ENCODE data around the gene RBP3.

Gene RBP3

DNA sequence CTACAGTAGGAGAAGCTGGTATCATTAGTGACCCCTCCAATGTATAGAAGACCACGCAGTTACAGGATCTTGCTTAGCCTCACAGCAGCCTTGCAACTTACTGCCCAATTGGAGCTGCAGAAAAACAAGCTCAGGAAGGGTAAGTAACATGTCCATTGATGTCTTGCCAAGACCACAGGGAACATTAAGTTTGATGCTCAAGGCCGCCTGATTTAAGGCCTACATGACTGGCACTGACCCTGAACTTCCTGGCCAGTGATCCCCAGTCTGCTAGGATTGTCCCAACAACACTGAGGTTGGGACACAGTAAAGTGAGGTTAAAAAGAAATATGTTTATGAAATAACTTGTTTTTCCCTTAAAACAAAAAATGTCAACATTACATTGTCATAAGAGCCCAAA is 32.7 kb upstream of the RBP3 start:
- TF ChIP-seq CTCF (IDR thresholded peaks at IDR 0.05), result no peak
- H3K4me2 ChIP-seq (ENCODE audit: low read length), result no peak overlapping the region
- no peaks in the 10 kb centered on the region for H3K27me3 ChIP-seq (ENCODE audit: control insufficient read depth, insufficient read depth, low read length)
- H3K4me3 ChIP-seq (ENCODE audit: low read depth, low read length), result no peak overlapping the region
- H3K9ac ChIP-seq, result no peak overlapping the region
- no peaks in the 10 kb centered on the region for H3K79me2 ChIP-seq
- no peaks in the 10 kb centered on the region for H3K9me3 ChIP-seq (ENCODE audit: control insufficient read depth, low read length)
- H3K4me1 ChIP-seq, result no peaks in the 10 kb centered on the region
- no peak overlapping the region for H3K27ac ChIP-seq
- no peak overlapping the region for H2AFZ ChIP-seq
- no peaks in the 10 kb centered on the region for H3K36me3 ChIP-seq (ENCODE audit: control insufficient read depth, insufficient read depth, low read length)

DNA sequence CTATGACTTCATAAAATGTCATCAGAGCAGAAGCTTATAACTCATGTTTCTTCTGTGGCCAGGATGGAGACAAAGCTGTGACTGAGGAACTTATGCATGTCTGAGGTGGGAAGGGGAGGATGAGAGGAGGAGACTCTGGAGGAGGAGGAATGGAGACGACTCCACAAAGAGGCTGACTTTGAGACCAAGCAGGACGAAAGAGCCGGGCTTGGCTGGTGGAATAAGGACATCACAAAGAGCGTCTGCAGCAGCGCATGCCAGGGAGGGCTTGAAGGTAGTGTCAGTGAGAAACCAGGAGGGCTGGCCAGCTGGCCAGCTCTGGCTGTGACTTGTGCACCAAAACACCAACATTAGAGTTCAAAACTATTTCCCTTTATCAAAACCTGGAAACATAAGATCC is 32.0 kb upstream of the RBP3 start:
- Histone ChIP-seq H3K9me3 (ENCODE audit: control insufficient read depth, low read length) (no peaks in the 10 kb centered on the region), H3K27me3 (ENCODE audit: control insufficient read depth, insufficient read depth, low read length) (no peaks in the 10 kb centered on the region), H3K36me3 (ENCODE audit: control insufficient read depth, insufficient read depth, low read length) (no peaks in the 10 kb centered on the region), H3K9ac (no peak overlapping the region), H3K79me2 (no peaks in the 10 kb centered on the region), H2AFZ (no peak overlapping the region), H3K4me2 (ENCODE audit: low read length) (no peak overlapping the region), H3K4me1 (no peaks in the 10 kb centered on the region), H3K4me3 (ENCODE audit: low read depth, low read length) (no peak overlapping the region), H3K27ac (no peak overlapping the region)
- no peak for TF ChIP-seq CTCF (IDR thresholded peaks at IDR 0.05)

- no peak overlapping the region for H2AFZ ChIP-seq
- H3K4me1 ChIP-seq, result no peaks in the 10 kb centered on the region
- H3K4me2 ChIP-seq (ENCODE audit: low read length), result no peak overlapping the region
- no peaks in the 10 kb centered on the region for H3K27me3 ChIP-seq (ENCODE audit: control insufficient read depth, insufficient read depth, low read length)
- H3K9ac ChIP-seq, result no peak overlapping the region
- H3K79me2 ChIP-seq, result no peaks in the 10 kb centered on the region
- no peak for TF ChIP-seq CTCF (IDR thresholded peaks at IDR 0.05)
- no peak overlapping the region for H3K4me3 ChIP-seq (ENCODE audit: low read depth, low read length)
- no peaks in the 10 kb centered on the region for H3K9me3 ChIP-seq (ENCODE audit: control insufficient read depth, low read length)
- H3K27ac ChIP-seq, result no peak overlapping the region
- no peaks in the 10 kb centered on the region for H3K36me3 ChIP-seq (ENCODE audit: control insufficient read depth, insufficient read depth, low read length)
Measured at GRCh38 chr10:47317251-47317650, 30.9 kb upstream of the RBP3 start.

GRCh38 chr10:47318706-47319105 is 29.5 kb upstream of the RBP3 start:
- Histone ChIP-seq H3K9me3 (ENCODE audit: control insufficient read depth, low read length) (no peaks in the 10 kb centered on the region), H3K79me2 (no peaks in the 10 kb centered on the region), H3K36me3 (ENCODE audit: control insufficient read depth, insufficient read depth, low read length) (no peaks in the 10 kb centered on the region), H3K4me1 (no peaks in the 10 kb centered on the region), H3K27ac (no peak overlapping the region), H3K4me2 (ENCODE audit: low read length) (no peak overlapping the region), H3K27me3 (ENCODE audit: control insufficient read depth, insufficient read depth, low read length) (no peaks in the 10 kb centered on the region), H3K9ac (no peak overlapping the region), H3K4me3 (ENCODE audit: low read depth, low read length) (no peak overlapping the region), H2AFZ (no peak overlapping the region)
- TF ChIP-seq CTCF (IDR thresholded peaks at IDR 0.05), result no peak

GRCh38 chr10:47319784-47320183 is 28.4 kb upstream of the RBP3 start:
- no peaks in the 10 kb centered on the region for H3K36me3 ChIP-seq (ENCODE audit: control insufficient read depth, insufficient read depth, low read length)
- H3K9me3 ChIP-seq (ENCODE audit: control insufficient read depth, low read length), result no peaks in the 10 kb centered on the region
- no peak overlapping the region for H3K4me2 ChIP-seq (ENCODE audit: low read length)
- H3K9ac ChIP-seq, result no peak overlapping the region
- no peak overlapping the region for H2AFZ ChIP-seq
- H3K4me3 ChIP-seq (ENCODE audit: low read depth, low read length), result no peak overlapping the region
- TF ChIP-seq CTCF (IDR thresholded peaks at IDR 0.05), result no peak
- H3K79me2 ChIP-seq, result no peaks in the 10 kb centered on the region
- H3K27ac ChIP-seq, result no peak overlapping the region
- no peaks in the 10 kb centered on the region for H3K4me1 ChIP-seq
- H3K27me3 ChIP-seq (ENCODE audit: control insufficient read depth, insufficient read depth, low read length), result no peaks in the 10 kb centered on the region
